ENCODE data around the gene HMHB1. TPM values are rescaled to one million over a fixed set of nuclear protein-coding genes. Genes with fewer than 3 reads are reported as not detected.

Gene HMHB1
- polyA plus RNA-seq, 1 donor (not counting 4 experiments of a cell fraction or from before 2014, with no cell fraction given): not detected

- H3K9ac ChIP-seq (ENCODE audit: control insufficient read depth, extremely low read depth, insufficient read depth, low read length): no peak overlapping the region
- no peaks in the 10 kb centered on the region for H3K9me1 ChIP-seq (ENCODE audit: control insufficient read depth, extremely low read depth, insufficient read depth, low read length)
- H3K9me3 ChIP-seq (ENCODE audit: control insufficient read depth, low read depth, low read length): no peaks in the 10 kb centered on the region
- no peak overlapping the region for H3K4me3 ChIP-seq (ENCODE audit: control insufficient read depth in 2 of 3, extremely low read depth in 1 of 3, insufficient read depth in 2 of 3, low read depth in 1 of 3, low read length in 3 of 3)
- H3K27ac ChIP-seq (ENCODE audit: control insufficient read depth, insufficient read depth, low read length): no peak overlapping the region
- TF ChIP-seq EZH2 (IDR thresholded peaks at IDR 0.05; ENCODE audit: low read length): no peak
- no peak for TF ChIP-seq CTCF (optimal IDR thresholded peaks at IDR 0.05 in 1 of 3, IDR thresholded peaks at IDR 0.05 in 1 of 3, conservative IDR thresholded peaks at IDR 0.05 in 1 of 3; ENCODE audit: extremely low read depth in 1 of 3, insufficient read depth in 2 of 3, low read length in 3 of 3)
- dilution Hi-C loops (cut with MboI; ENCODE audit: extremely low pct_ligation_motif_present, low sequenced_read_pairs): loop anchor here (25.0 kb wide), 1 partner anchor 94 kb away; no protein-coding TSS in a partner anchor
- H3K79me2 ChIP-seq (ENCODE audit: control insufficient read depth, insufficient read depth, low read length): no peaks in the 10 kb centered on the region
- FAIRE-seq: no peak
- no peaks in the 10 kb centered on the region for H3K36me3 ChIP-seq (ENCODE audit: control insufficient read depth in 2 of 2, extremely low read depth in 1 of 2, insufficient read depth in 2 of 2, low read length in 2 of 2)
- H3K4me1 ChIP-seq (ENCODE audit: control insufficient read depth, extremely low read depth, insufficient read depth, low read length): no peaks in the 10 kb centered on the region
- no peak overlapping the region for H3K4me2 ChIP-seq (ENCODE audit: control insufficient read depth, extremely low read depth, insufficient read depth, low read depth, low read length)
- no peak overlapping the region for H2AFZ ChIP-seq (ENCODE audit: control insufficient read depth, low read length)
- no peak for DNase-seq (ENCODE audit: low read depth, low spot score)
- H3K27me3 ChIP-seq (ENCODE audit: control insufficient read depth, extremely low read depth, insufficient read depth, low read length): no peaks in the 10 kb centered on the region
- H4K20me1 ChIP-seq (ENCODE audit: control insufficient read depth, extremely low read depth, insufficient read depth, low read length): no peaks in the 10 kb centered on the region
These were observed 31.0 kb downstream of the HMHB1 start for GRCh38 chr5:143842920-143843319.

- Histone ChIP-seq H3K27me3 (ENCODE audit: control insufficient read depth, extremely low read depth, insufficient read depth, low read length) (no peaks in the 10 kb centered on the region), H3K4me3 (ENCODE audit: control insufficient read depth in 2 of 3, extremely low read depth in 1 of 3, insufficient read depth in 2 of 3, low read depth in 1 of 3, low read length in 3 of 3) (no peak overlapping the region), H3K9me3 (ENCODE audit: control insufficient read depth, low read depth, low read length) (no peaks in the 10 kb centered on the region), H2AFZ (ENCODE audit: control insufficient read depth, low read length) (no peak overlapping the region), H3K4me1 (ENCODE audit: control insufficient read depth, extremely low read depth, insufficient read depth, low read length) (no peaks in the 10 kb centered on the region), H4K20me1 (ENCODE audit: control insufficient read depth, extremely low read depth, insufficient read depth, low read length) (no peaks in the 10 kb centered on the region), H3K79me2 (ENCODE audit: control insufficient read depth, insufficient read depth, low read length) (no peaks in the 10 kb centered on the region), H3K9ac (ENCODE audit: control insufficient read depth, extremely low read depth, insufficient read depth, low read length) (no peak overlapping the region), H3K9me1 (ENCODE audit: control insufficient read depth, extremely low read depth, insufficient read depth, low read length) (no peaks in the 10 kb centered on the region), H3K36me3 (ENCODE audit: control insufficient read depth in 2 of 2, extremely low read depth in 1 of 2, insufficient read depth in 2 of 2, low read length in 2 of 2) (no peaks in the 10 kb centered on the region), H3K4me2 (ENCODE audit: control insufficient read depth, extremely low read depth, insufficient read depth, low read depth, low read length) (no peak overlapping the region), H3K27ac (ENCODE audit: control insufficient read depth, insufficient read depth, low read length) (no peak overlapping the region)
- DNase-seq (ENCODE audit: low read depth, low spot score): no peak
- dilution Hi-C loops (cut with MboI; ENCODE audit: extremely low pct_ligation_motif_present, low sequenced_read_pairs): loop anchor here (25.0 kb wide), 1 partner anchor 94 kb away; no protein-coding TSS in a partner anchor
- TF ChIP-seq CTCF (optimal IDR thresholded peaks at IDR 0.05 in 1 of 3, IDR thresholded peaks at IDR 0.05 in 1 of 3, conservative IDR thresholded peaks at IDR 0.05 in 1 of 3; ENCODE audit: extremely low read depth in 1 of 3, insufficient read depth in 2 of 3, low read length in 3 of 3) (no peak), EZH2 (IDR thresholded peaks at IDR 0.05; ENCODE audit: low read length) (no peak)
- FAIRE-seq: no peak
These were observed 31.5 kb downstream of the HMHB1 start for GRCh38 chr5:143843461-143843860.

Measured in keratinocyte (primary cell).